Ishikawa (cell line): ENCODE measurements around the gene MGAT4C.

Experiments used
- CREB1 ChIP-seq: IDR thresholded peaks from 2 replicates; pipeline ENCODE4 v1.6.1; 2012; ENCODE audit warnings: low read depth
- EGR1 ChIP-seq: IDR thresholded peaks from 2 replicates; pipeline ENCODE4 v1.6.1; 2012
- EP300 ChIP-seq: IDR thresholded peaks from 2 replicates; pipeline ENCODE4 v1.6.1; 2012; ENCODE audit warnings: borderline replicate concordance
- FOXM1 ChIP-seq: IDR thresholded peaks from 2 replicates; pipeline ENCODE4 v1.6.1; 2012; ENCODE audit warnings: low read depth, borderline replicate concordance
- NFIC ChIP-seq: IDR thresholded peaks from 2 replicates; pipeline ENCODE4 v1.6.1; 2012
- RAD21 ChIP-seq: IDR thresholded peaks from 2 replicates; pipeline ENCODE4 v1.6.1; 2012; ENCODE audit warnings: low read depth
- TAF1 ChIP-seq: IDR thresholded peaks from 2 replicates; pipeline ENCODE4 v1.6.1; 2012; ENCODE audit warnings: low read depth, mild to moderate bottlenecking
- TCF12 ChIP-seq: IDR thresholded peaks from 2 replicates; pipeline ENCODE4 v1.6.1; 2012; ENCODE audit warnings: low read depth
- TEAD4 ChIP-seq: IDR thresholded peaks from 2 replicates; pipeline ENCODE4 v1.6.1; 2012
- YY1 ChIP-seq: IDR thresholded peaks from 2 replicates; pipeline ENCODE4 v1.6.1; 2012; ENCODE audit warnings: low read depth
- ZBTB7A ChIP-seq: IDR thresholded peaks from 2 replicates; pipeline ENCODE4 v1.6.1; 2012; ENCODE audit warnings: low read depth
- TF ChIP-seq, protein P1 (sequence below): IDR thresholded peaks from 2 replicates; pipeline ENCODE4 v1.6.1; 2012; ENCODE audit warnings: low read depth, mild to moderate bottlenecking
- TF ChIP-seq, protein P2 (sequence below): IDR thresholded peaks from 2 replicates; pipeline ENCODE4 v1.6.1; 2012

DNA sequence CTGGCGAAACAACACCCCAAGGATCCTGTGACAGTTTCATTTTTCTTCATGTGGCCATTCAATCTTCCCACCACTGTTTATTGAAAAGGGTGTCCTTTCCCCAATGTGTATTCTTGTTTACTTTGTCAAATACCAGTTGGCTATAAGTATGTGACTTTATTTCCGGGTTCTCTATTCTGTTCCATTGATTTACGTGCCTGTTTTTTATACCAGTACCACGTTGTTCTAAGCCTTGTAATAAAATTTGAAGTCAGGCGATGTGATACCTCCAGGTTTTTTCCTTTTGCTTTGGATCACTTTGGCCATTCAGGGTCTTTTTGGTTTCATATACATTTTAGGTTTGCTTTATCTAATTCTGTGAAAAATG lies 9.1 kb upstream of the MGAT4C start:
- TF ChIP-seq, protein P1, sequence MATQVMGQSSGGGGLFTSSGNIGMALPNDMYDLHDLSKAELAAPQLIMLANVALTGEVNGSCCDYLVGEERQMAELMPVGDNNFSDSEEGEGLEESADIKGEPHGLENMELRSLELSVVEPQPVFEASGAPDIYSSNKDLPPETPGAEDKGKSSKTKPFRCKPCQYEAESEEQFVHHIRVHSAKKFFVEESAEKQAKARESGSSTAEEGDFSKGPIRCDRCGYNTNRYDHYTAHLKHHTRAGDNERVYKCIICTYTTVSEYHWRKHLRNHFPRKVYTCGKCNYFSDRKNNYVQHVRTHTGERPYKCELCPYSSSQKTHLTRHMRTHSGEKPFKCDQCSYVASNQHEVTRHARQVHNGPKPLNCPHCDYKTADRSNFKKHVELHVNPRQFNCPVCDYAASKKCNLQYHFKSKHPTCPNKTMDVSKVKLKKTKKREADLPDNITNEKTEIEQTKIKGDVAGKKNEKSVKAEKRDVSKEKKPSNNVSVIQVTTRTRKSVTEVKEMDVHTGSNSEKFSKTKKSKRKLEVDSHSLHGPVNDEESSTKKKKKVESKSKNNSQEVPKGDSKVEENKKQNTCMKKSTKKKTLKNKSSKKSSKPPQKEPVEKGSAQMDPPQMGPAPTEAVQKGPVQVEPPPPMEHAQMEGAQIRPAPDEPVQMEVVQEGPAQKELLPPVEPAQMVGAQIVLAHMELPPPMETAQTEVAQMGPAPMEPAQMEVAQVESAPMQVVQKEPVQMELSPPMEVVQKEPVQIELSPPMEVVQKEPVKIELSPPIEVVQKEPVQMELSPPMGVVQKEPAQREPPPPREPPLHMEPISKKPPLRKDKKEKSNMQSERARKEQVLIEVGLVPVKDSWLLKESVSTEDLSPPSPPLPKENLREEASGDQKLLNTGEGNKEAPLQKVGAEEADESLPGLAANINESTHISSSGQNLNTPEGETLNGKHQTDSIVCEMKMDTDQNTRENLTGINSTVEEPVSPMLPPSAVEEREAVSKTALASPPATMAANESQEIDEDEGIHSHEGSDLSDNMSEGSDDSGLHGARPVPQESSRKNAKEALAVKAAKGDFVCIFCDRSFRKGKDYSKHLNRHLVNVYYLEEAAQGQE, result no peak
- no peak for TF ChIP-seq EGR1
- TF ChIP-seq ZBTB7A, result no peak
- no peak for TF ChIP-seq EP300
- TF ChIP-seq TAF1, result no peak
- no peak for TF ChIP-seq NFIC
- no peak for TF ChIP-seq FOXM1
- TF ChIP-seq TCF12, result no peak
- no peak for TF ChIP-seq CREB1
- no peak for TF ChIP-seq YY1
- TF ChIP-seq, protein P2, sequence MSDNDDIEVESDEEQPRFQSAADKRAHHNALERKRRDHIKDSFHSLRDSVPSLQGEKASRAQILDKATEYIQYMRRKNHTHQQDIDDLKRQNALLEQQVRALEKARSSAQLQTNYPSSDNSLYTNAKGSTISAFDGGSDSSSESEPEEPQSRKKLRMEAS, result no peak
- TF ChIP-seq RAD21, result no peak
- no peak for TF ChIP-seq TEAD4
